GM21737 (cell line): Measurements from ENCODE around the gene ARHGEF37.
"Not testable (repeated sequence)": the region's sequence is repeated elsewhere in the genome, so short reads cannot be mapped to it uniquely, and the experiment has no call there.

Experiments used
- ATAC-seq: cut with Tn5 transposase; IDR thresholded peaks from one replicate; pipeline ENCODE4 v1.9.1; 2021; ENCODE audit warnings: mild to moderate bottlenecking, moderate library complexity; ENCODE audit not compliant: unreplicated experiment

The ARHGEF37 gene

GRCh38 chr5:149669273-149669672, 88.0 kb downstream of the ARHGEF37 start:
- ATAC-seq: not testable (repeated sequence)

- no peak for ATAC-seq
Observed at GRCh38 chr5:149671544-149671943, 90.2 kb downstream of the ARHGEF37 start.

GRCh38 chr5:149672701-149673476, 91.6 kb downstream of the ARHGEF37 start:
- ATAC-seq: no peak

- ATAC-seq: no peak
Observed at GRCh38 chr5:149674686-149675085, 93.4 kb downstream of the ARHGEF37 start.

- no peak for ATAC-seq
Observed at GRCh38 chr5:149675610-149676201, 94.4 kb downstream of the ARHGEF37 start.

- no peak for ATAC-seq
Observed at GRCh38 chr5:149677731-149678130, 96.4 kb downstream of the ARHGEF37 start.

GRCh38 chr5:149679876-149680809, 98.8 kb downstream of the ARHGEF37 start:
- peak; percentile 28 for ATAC-seq

- peak; percentile 93 for ATAC-seq
Observed at GRCh38 chr5:149680810-149681221, 99.5 kb downstream of the ARHGEF37 start.

GRCh38 chr5:149681252-149681651, 100.0 kb downstream of the ARHGEF37 start:
- ATAC-seq: no peak

- no peak for ATAC-seq
Observed at GRCh38 chr5:149681922-149682321, 100.6 kb downstream of the ARHGEF37 start.

GRCh38 chr5:149682532-149683075, 101.3 kb downstream of the ARHGEF37 start:
- no peak for ATAC-seq

GRCh38 chr5:149683964-149684363, 102.7 kb downstream of the ARHGEF37 start:
- no peak for ATAC-seq

- ATAC-seq: no peak
Observed at GRCh38 chr5:149684371-149684770, 103.1 kb downstream of the ARHGEF37 start.
